ENCODE results near the gene SFRP4.
A peak's percentile ranks its signal among the peaks of the same experiment; 100 is the strongest.

SFRP4 gene

DNA sequence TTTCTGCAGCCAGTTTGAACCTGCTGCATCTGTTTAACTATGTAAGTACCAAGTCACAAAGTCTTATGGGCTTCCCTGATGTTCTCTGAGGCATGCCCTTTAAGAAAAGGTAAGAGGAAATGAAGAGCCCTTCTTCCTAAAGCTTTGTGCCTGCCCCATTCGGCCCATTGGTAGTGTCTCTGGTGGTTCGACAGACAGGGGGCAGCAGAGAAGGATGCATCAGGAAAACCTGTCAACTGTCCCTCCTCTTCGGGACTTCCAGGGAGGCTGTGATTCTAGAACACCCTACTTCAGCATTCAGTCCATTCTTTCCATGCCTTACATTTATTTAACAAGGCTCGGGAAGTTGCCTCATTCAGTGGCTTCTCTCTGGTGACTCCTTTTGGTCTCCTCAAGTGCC, 1.9 kb upstream of the SFRP4 start:
- TF ChIP-seq, protein P1, sequence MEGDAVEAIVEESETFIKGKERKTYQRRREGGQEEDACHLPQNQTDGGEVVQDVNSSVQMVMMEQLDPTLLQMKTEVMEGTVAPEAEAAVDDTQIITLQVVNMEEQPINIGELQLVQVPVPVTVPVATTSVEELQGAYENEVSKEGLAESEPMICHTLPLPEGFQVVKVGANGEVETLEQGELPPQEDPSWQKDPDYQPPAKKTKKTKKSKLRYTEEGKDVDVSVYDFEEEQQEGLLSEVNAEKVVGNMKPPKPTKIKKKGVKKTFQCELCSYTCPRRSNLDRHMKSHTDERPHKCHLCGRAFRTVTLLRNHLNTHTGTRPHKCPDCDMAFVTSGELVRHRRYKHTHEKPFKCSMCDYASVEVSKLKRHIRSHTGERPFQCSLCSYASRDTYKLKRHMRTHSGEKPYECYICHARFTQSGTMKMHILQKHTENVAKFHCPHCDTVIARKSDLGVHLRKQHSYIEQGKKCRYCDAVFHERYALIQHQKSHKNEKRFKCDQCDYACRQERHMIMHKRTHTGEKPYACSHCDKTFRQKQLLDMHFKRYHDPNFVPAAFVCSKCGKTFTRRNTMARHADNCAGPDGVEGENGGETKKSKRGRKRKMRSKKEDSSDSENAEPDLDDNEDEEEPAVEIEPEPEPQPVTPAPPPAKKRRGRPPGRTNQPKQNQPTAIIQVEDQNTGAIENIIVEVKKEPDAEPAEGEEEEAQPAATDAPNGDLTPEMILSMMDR (IDR thresholded peaks at IDR 0.05; ENCODE audit: low read depth, low read length) = no peak
- H3K4me3 ChIP-seq (replicated peaks in 1 of 2; ENCODE audit: low read depth in 2 of 2, low read length in 2 of 2) = no peak overlapping the region
- DNase-seq (ENCODE audit: low read depth in 2 of 2) = no peak

DNA sequence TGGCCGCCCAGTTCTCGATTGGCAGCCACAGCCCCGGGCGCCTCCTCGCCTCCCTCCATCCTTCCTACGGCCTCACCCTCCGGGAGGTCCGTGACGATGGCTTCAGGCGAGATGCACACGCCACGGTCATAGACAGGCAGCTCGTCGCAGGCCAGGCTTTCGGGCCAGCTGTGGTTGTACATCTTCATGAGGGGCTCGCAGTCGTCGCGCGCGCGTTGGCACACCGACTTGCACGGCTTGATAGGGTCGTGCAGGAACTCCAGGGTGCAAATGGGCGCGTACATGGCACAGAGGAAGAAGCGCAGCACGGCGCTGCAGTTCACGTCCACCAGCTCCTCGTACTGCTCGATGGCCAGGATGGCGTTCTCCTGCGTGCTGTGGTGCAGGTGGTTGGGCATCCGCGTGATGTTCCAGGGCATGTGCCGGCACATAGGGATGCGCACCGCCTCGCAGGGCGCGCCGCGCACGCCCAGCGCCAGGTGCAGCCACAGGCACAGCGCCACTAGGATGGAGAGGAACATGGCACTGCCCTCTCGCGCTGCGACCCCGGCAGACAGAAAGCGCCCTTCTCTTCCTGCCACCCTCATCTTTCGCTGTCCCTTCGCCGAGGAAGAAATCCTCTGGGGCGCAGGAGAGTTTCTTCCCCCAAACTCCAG, 472 bp downstream of the SFRP4 start:
- TF ChIP-seq, protein P1 (IDR thresholded peaks at IDR 0.05; ENCODE audit: low read depth, low read length) = no peak
- H3K4me3 ChIP-seq (replicated peaks in 1 of 2; ENCODE audit: low read depth in 2 of 2, low read length in 2 of 2) = peak overlapping the region; percentile 34 to 54
- DNase-seq (ENCODE audit: low read depth in 2 of 2) = peak in 1 of 2 donors; percentile 19

DNA sequence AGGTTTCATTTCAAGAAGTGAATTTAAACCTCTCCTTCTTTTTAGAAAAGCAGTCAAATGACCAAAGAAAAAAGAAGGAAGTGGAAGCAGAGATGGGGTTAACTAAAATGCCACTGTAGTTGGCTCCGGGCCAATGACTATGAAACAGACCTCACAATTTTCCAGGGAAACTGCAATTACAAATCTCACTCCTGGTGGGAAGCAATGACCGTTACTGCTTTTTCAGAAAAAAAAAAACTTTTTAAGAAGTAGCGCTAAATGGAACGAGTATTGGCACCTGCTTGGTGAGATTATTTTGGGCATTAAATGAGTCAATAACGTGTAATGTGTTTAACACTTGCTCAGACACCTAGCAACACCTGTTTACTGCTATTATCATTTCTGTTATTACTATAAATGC, 1.2 kb downstream of the SFRP4 start:
- TF ChIP-seq, protein P1 (IDR thresholded peaks at IDR 0.05; ENCODE audit: low read depth, low read length) = no peak
- no peak for DNase-seq (ENCODE audit: low read depth in 2 of 2)
- no peak overlapping the region for H3K4me3 ChIP-seq (replicated peaks in 1 of 2; ENCODE audit: low read depth in 2 of 2, low read length in 2 of 2)

DNA sequence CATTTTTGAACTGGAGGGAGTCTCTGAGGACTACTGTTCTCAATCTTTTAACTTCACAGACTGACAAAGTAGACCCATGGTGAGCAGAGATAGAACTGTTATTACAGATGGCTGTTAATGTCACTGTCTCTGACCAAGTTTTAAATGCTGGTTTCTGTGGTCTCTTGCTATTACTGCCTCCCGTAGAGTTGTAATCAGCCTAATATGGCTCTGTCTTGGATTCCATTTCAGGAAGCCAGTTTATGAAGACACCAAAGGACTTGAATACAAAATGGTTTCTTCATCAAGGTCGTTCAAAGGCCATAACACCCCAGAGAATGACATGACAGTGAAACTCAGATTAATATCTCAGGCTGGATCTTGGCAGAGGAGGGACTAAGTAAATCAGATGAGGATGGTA, 3.9 kb downstream of the SFRP4 start:
- no peak for DNase-seq (ENCODE audit: low read depth in 2 of 2)
- no peak overlapping the region for H3K4me3 ChIP-seq (replicated peaks in 1 of 2; ENCODE audit: low read depth in 2 of 2, low read length in 2 of 2)
- TF ChIP-seq, protein P1 (IDR thresholded peaks at IDR 0.05; ENCODE audit: low read depth, low read length) = no peak

DNA sequence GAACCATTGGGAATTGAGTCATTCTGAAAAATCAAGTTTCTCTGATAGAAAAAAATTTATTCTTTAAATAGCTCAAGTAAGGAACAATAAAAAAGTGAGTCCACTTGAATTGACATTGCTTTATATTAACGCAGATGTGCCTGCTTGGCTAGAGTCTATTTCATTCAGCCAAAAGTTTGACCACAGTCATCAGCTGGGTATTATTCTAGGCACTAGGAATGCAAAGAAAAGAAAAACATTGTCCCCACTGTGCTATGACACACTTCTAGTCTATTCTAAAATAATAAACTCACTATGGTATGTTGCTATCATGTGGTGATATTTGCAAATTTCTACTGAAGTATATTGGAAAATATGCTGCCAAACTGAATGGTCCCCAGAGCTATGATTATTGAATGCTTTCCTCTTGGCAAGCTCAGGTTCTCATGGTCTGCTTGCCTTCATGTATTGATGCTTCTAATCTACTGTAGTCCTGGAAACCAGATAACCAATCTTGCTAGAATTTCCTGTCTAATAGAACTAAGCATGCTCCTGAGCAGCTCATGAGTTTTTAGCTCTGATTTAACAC, 8.3 kb downstream of the SFRP4 start:
- TF ChIP-seq, protein P1 (IDR thresholded peaks at IDR 0.05; ENCODE audit: low read depth, low read length) = no peak
- H3K4me3 ChIP-seq (replicated peaks in 1 of 2; ENCODE audit: low read depth in 2 of 2, low read length in 2 of 2) = no peak overlapping the region
- DNase-seq (ENCODE audit: low read depth in 2 of 2) = peak in 1 of 2 donors; percentile 92

DNA sequence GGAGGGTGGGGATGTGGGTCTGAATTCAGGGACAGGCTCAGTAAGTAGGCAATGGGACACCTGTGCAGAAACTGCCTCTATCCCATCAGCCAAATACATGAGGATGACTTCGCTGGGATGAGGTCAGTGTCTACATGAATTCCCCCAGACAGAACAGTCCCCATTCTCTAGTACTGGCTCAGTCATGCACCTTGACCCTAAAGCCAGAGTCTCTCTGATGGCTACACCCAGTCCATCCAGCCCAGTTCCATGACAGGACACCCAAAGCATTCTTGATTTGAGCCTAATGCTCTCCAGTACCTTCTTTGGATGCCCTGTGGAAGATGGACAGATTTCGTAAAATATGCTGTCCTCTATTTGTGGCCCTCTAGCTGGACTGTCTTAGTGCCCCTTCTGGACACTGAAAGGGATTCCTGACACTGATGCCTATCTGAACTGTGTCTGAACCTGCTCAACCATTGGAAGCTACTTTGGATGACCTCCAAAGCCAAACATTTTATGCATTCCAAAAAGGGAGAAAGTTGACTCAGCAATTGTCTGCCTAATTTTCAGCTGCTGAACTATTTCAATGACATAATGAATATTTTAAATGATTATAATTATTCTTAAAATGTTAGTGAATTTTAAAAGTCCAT, 14.6 kb downstream of the SFRP4 start:
- no peak overlapping the region for H3K4me3 ChIP-seq (replicated peaks in 1 of 2; ENCODE audit: low read depth in 2 of 2, low read length in 2 of 2)
- TF ChIP-seq, protein P1 (IDR thresholded peaks at IDR 0.05; ENCODE audit: low read depth, low read length) = no peak
- peak; percentile 67 to 76 for DNase-seq (ENCODE audit: low read depth in 2 of 2)

Data from cardiac fibroblast (primary cell).